Endothelial cell of umbilical vein (primary cell): Measurements from ENCODE around the gene C10orf105. TPM values are rescaled to one million over a fixed set of nuclear protein-coding genes. Genes with fewer than 3 reads are reported as not detected.

Experiments used
- BruUV-seq: library from RNA; stranded (reverse); fragments of 400-500 nt; replicated peaks from 2 replicates; lab custom pipeline; 2021; lab: Mats Ljungman, UMichigan
- CTCF ChIA-PET: fragments of 300-600, 350-600 bp; sonication (Branson Sonifier 250); formaldehyde crosslinking; loops from one replicate; lab custom pipeline; 2021; ENCODE audit warnings: antibody characterized with exemption, inconsistent platforms; lab: Charles Lee
- POLR2A ChIA-PET: fragments of 300-600, 350-600 bp; sonication (Branson Sonifier 250); formaldehyde crosslinking; loops from one replicate; lab custom pipeline; 2021; ENCODE audit warnings: antibody characterized with exemption, inconsistent platforms; lab: Charles Lee
- DNase-seq: peaks from one replicate; pipeline ENCODE4 v3.0.0-alpha.2; 2011; ENCODE audit warnings: low read depth, low spot score
- FAIRE-seq: peaks from 2 replicates; lab custom pipeline; 2011; peaks lifted over from hg19 to GRCh38; lab: Jason Lieb, UNC
- H2AFZ ChIP-seq: 2 replicates; pipeline ENCODE4 v1.6.0; 2012; ENCODE audit warnings: low read depth, low read length, control low read depth, inconsistent platforms
- H3K27ac ChIP-seq: 2 replicates; pipeline ENCODE4 v1.5.1; 2011; ENCODE audit warnings: low read depth, mild to moderate bottlenecking, control low read depth, low read length, moderate library complexity; ENCODE audit not compliant: insufficient read depth
- H3K27me3 ChIP-seq, 2 experiments: 2 replicates each; pipeline versions ENCODE4 v1.6.0 to v1.6.1; 2011; ENCODE audit warnings: low read length in 2 of 2, mixed read lengths in 1 of 2; ENCODE audit not compliant: control insufficient read depth in 2 of 2, insufficient read depth in 2 of 2
- H3K36me3 ChIP-seq, 2 experiments: 2 replicates in 1 of 2; 3 replicates in 1 of 2; pipeline ENCODE4 v1.5.1; 2011; ENCODE audit warnings: low read length in 2 of 2, mild to moderate bottlenecking in 1 of 2, moderate library complexity in 1 of 2; ENCODE audit not compliant: control insufficient read depth in 2 of 2, insufficient read depth in 2 of 2; ENCODE audit errors: extremely low read depth in 1 of 2
- H3K4me1 ChIP-seq: 3 replicates; pipeline ENCODE4 v1.5.1; 2011; ENCODE audit warnings: mild to moderate bottlenecking, low read length; ENCODE audit not compliant: control insufficient read depth, insufficient read depth; ENCODE audit errors: extremely low read depth
- H3K4me2 ChIP-seq: 2 replicates; pipeline ENCODE4 v1.6.1; 2011; ENCODE audit warnings: low read length, control low read depth, mixed read lengths; ENCODE audit not compliant: insufficient read depth
- H3K4me3 ChIP-seq, 3 experiments: fragments of 200-600 bp in 1 of 3; sonication (generic), shearing (Covaris generic) in 1 of 3; replicated peaks in 1 of 3; 2 replicates each; pipeline ENCODE4 v1.5.1; 2011 to 2016; ENCODE audit warnings: control low read depth in 3 of 3, low read length in 3 of 3, mild to moderate bottlenecking in 2 of 3, inconsistent platforms in 1 of 3, low read depth in 1 of 3, moderate library complexity in 1 of 3; ENCODE audit not compliant: insufficient read depth in 1 of 3
- H3K79me2 ChIP-seq: 2 replicates; pipeline ENCODE4 v1.6.0; 2012; ENCODE audit warnings: low read length, inconsistent platforms; ENCODE audit not compliant: control insufficient read depth, insufficient read depth
- H3K9ac ChIP-seq: replicated peaks from 2 replicates; pipeline ENCODE3; 2011; ENCODE audit warnings: low read length, control low read depth; ENCODE audit not compliant: insufficient read depth; ENCODE audit errors: extremely low read depth
- H3K9me1 ChIP-seq: replicated peaks from 3 replicates; pipeline ENCODE4 v1.6.0; 2011; ENCODE audit warnings: mild to moderate bottlenecking, low read length; ENCODE audit not compliant: control insufficient read depth, insufficient read depth; ENCODE audit errors: extremely low read depth
- H3K9me3 ChIP-seq: replicated peaks from 2 replicates; pipeline ENCODE4 v1.5.1; 2012; ENCODE audit warnings: low read length, inconsistent platforms; ENCODE audit not compliant: control insufficient read depth, insufficient read depth
- H4K20me1 ChIP-seq: replicated peaks from 2 replicates; pipeline ENCODE3; 2011; ENCODE audit warnings: mild to moderate bottlenecking, low read length; ENCODE audit not compliant: control insufficient read depth, insufficient read depth; ENCODE audit errors: extremely low read depth
- CTCF ChIP-seq, 2 donors: IDR thresholded peaks; 1 replicate in 1 of 2; 2 replicates in 1 of 2; pipeline ENCODE4 v1.5.1; 2011; ENCODE audit warnings: low read length in 2 of 2, mild to moderate bottlenecking in 2 of 2, moderate library complexity in 2 of 2, control low read depth in 1 of 2, inconsistent platforms in 1 of 2, low read depth in 1 of 2; ENCODE audit not compliant: insufficient read depth in 1 of 2; ENCODE audit errors: extremely low read depth in 1 of 2
- EZH2 ChIP-seq: IDR thresholded peaks from 2 replicates; pipeline ENCODE4 v1.6.1; 2012; ENCODE audit warnings: borderline replicate concordance, low read depth, mild to moderate bottlenecking, moderate library complexity, low read length, inconsistent platforms; ENCODE audit not compliant: severe bottlenecking
- FOS ChIP-seq: IDR thresholded peaks from 2 replicates; pipeline ENCODE4 v1.6.1; 2011; ENCODE audit warnings: mild to moderate bottlenecking, low read length, moderate library complexity, borderline replicate concordance; ENCODE audit not compliant: insufficient read depth
- GATA2 ChIP-seq: IDR thresholded peaks from 2 replicates; pipeline ENCODE4 v1.7.0; 2011; ENCODE audit warnings: low read depth, mild to moderate bottlenecking, moderate library complexity, mixed read lengths, low read length; ENCODE audit not compliant: insufficient read length, insufficient read depth
- JUN ChIP-seq: IDR thresholded peaks from 2 replicates; pipeline ENCODE4 v1.6.1; 2011; ENCODE audit warnings: borderline replicate concordance, low read depth; ENCODE audit not compliant: insufficient read length, insufficient read depth
- MAX ChIP-seq: IDR thresholded peaks from 2 replicates; pipeline ENCODE4 v1.6.1; 2011; ENCODE audit not compliant: insufficient read depth, insufficient read length
- MYC ChIP-seq: IDR thresholded peaks from one replicate; pipeline ENCODE4 v1.6.1; 2011; ENCODE audit warnings: mild to moderate bottlenecking, low read depth, low read length
- POLR2A ChIP-seq: IDR thresholded peaks from 2 replicates; pipeline ENCODE4 v1.6.1; 2012; ENCODE audit warnings: low read depth, mild to moderate bottlenecking, control low read depth, low read length
- POLR2AphosphoS5 ChIP-seq: IDR thresholded peaks from 2 replicates; pipeline ENCODE4 v1.6.1; 2012; ENCODE audit warnings: low read depth, mild to moderate bottlenecking, control low read depth, low read length, moderate library complexity; ENCODE audit not compliant: insufficient read depth
- dilution Hi-C: fragments of 300-500 bp; cut with MboI; formaldehyde crosslinking; loops from one replicate; pipeline ENCODE4 v1.15.0; 2019; ENCODE audit warnings: low sequenced_read_pairs; ENCODE audit not compliant: extremely low pct_ligation_motif_present
- intact Hi-C: fragments of 100-400 bp; cut with micrococcal nuclease; formaldehyde crosslinking; loops from one replicate; pipeline ENCODE4 v1.10.0; 2022
- polyA plus RNA-seq, 4 experiments: library from polyadenylated mRNA; depleted of rRNA in 3 of 4; stranded (reverse) in 3 of 4; unstranded in 1 of 4; fragments of >200 nt; gene quantifications; 2 replicates each; pipeline versions ENCODE4 v1.2.1 to v1.2.3, GENCODE V29; 2011 to 2012; ENCODE audit warnings: missing spikeins in 1 of 4
- total RNA-seq: library from RNA; stranded (reverse); gene quantifications from 2 replicates; pipeline ENCODE4 v1.2.3, GENCODE V29; 2021

Gene C10orf105
- total and polyA plus RNA-seq, 2 donors (not counting 3 experiments of a cell fraction or from before 2014, with no cell fraction given): not detected

- H3K9me3 ChIP-seq: peaks cover 2% of the 10 kb centered on the region
- intact Hi-C loops (loop anchor here (1.0 kb wide), 1 partner anchor 373 kb away; the partner anchor contains the start of gene SLC29A3), dilution Hi-C loops (no loop called here)
- peak overlapping the region; percentile 34 for H3K9ac ChIP-seq
- H3K9me1 ChIP-seq: no peaks in the 10 kb centered on the region
- no peak overlapping the region for H2AFZ ChIP-seq
- CTCF ChIA-PET: interaction anchor here (0.6 to 4.7 kb wide), 5 partner anchors 9 to 374 kb away, joined by 3 to 33 read pairs (median 5); partner anchors contain the start of genes SLC29A3 and VSIR
- no peaks in the 10 kb centered on the region for H3K36me3 ChIP-seq
- no peak for TF ChIP-seq MAX
- TF ChIP-seq MYC: no peak
- TF ChIP-seq GATA2: no peak
- no peak for TF ChIP-seq JUN
- no peak for TF ChIP-seq EZH2
- no peak for TF ChIP-seq CTCF (IDR thresholded peaks at IDR 0.05; ENCODE audit: extremely low read depth in 1 of 2, insufficient read depth in 1 of 2, low read depth in 1 of 2, low read length in 2 of 2)
- TF ChIP-seq POLR2AphosphoS5: no peak
- no peak for TF ChIP-seq FOS
- TF ChIP-seq POLR2A: no peak
- peaks cover 8 to 9% of the 10 kb centered on the region in 2 experiments for H3K27me3 ChIP-seq
- H3K27ac ChIP-seq: peak overlapping the region; percentile 81
- H3K4me2 ChIP-seq: peak overlapping the region; percentile 78
- H3K4me1 ChIP-seq: peaks cover 24% of the 10 kb centered on the region
- FAIRE-seq: peak; percentile 49
- POLR2A ChIA-PET: interaction anchor here (1.3 kb wide), 1 partner anchor 15 kb away, joined by 3 read pairs; no protein-coding TSS in a partner anchor
- H4K20me1 ChIP-seq: no peaks in the 10 kb centered on the region
- DNase-seq: no peak
- BruUV-seq: no TSS peak
- H3K4me3 ChIP-seq: no peak overlapping the region
- no peaks in the 10 kb centered on the region for H3K79me2 ChIP-seq
These were observed 26.8 kb downstream of the C10orf105 start for GRCh38 chr10:71692598-71693306.
